Stimulated activated naive CD8-positive, alpha-beta T cell treated with anti-CD3 and anti-CD28 coated beads, Interleukin-15, Interleukin-2, amounts not matched to agents 100 U/mL and 50 U/mL, for 24 hours (primary cell): ENCODE data around the gene HOXD8.

Experiments used
- ATAC-seq: fragments of 150-1000 bp; cut with Tn5 transposase; one replicate; pipeline ENCODE4 v1.10.0; 2021
- DNase-seq: peaks from one replicate; pipeline ENCODE4 v3.0.0; 2021

HOXD8 gene

DNA sequence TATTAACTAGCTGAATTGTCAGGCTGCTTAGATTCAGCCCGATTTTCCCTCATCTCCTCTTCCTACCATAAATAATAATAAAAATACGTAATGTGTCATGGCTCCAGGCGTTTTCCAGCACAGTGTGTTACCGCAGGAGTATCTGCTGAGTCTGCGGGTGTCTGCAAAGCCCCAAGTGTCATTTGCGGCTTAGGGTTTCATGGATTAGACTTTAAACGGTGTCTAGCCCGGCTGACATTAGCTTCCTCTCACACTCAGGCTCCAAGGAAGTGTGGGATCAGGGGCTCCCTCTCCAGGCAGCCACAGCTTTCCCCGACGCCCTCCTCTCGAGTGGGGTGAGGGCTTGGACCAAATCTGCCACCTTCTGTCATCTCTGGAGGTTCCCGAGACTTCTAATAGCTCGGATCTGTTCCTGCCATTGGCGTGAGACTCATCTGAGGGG, 44.9 kb downstream of the HOXD8 start:
- no peak for ATAC-seq

DNA sequence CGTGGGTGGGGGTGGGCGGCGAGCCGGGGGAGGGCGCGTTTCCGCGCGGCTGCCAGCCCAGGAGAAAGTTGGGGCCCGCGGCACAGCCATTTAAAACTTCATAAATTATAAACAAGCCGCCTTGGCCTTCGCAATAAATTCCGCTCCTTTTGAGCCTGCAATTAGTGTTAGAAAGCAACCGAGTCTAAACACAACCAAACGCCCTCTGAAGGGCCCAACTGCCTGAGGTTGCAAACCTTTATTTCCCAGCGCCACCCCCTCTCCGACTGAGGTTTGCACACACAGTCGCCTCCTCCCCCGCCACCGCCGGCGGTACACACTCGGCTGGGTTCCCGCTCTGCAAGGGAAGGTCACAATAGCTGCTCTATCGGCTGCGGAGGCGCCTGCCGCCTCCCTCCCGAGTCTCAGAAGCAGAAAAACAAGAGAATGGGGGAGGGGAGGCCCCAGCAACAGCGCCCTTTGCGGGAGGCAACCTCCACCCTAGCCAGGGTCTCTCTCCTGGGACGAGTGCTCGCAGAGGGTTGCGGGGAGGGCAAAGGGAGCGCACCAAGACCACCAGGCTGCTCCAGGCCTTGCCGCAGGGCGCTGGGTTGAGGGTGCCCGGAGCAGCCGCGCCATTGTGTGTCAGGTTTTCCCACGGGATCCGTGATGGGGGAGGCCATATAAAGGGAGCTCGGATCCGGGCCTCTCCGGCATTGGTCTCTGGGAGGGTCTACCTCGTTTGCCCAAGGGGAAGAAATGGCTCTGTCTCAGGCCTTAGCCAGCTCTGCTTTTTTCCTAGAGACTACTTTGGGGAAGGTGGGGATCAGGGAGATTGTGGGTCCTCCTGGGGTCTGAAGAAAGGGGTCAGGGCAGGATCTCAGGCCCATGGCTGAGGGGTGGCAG, 45.6 kb downstream of the HOXD8 start:
- DNase-seq (no peak), ATAC-seq (no peak)

More for the DNA sequence above, 44.9 kb downstream of the HOXD8 start:
- DNase-seq = no peak

DNA sequence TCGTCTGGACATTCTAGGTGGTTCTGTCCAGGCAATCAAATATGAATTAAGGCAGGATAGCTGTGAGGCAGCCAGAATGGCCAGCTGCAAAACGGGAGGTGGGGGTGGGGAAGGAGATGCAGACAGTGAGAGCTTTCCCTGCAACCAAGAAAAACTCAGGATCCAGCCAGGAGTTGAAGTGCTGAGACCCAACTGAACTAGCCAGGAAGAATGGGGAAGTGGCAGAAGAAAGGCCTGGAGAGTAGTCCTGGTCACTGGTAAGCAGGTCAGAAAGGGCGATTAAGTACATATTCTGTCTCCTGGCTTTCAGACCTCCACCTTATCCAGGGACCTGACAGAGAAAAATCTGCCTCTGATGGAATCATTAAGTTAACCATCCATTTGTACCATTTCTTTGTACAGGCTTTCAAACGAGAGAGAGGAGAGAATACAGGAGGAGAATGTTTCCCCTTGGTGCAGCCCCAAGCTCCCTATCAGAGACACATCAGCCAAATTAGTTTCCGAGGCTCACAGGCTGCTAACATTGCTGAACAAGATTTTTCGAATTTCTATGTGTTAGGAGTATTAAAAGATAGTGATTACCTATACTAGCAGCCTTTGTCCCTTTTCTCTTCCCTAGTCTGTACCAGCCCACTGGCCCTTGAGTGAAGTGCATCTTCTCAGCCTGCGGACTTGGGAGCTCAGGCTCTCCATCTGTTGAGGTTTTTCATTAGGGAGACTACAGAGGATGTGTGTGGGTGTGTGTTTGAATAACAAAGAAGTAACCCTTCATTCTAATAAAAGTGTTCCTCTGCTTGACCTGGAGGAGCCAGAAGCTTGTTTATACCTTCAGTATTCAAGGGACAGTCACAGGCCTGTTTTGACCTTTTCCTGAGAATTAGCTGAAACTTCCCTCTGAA, 46.5 kb downstream of the HOXD8 start:
- ATAC-seq = no peak
- DNase-seq = no peak

DNA sequence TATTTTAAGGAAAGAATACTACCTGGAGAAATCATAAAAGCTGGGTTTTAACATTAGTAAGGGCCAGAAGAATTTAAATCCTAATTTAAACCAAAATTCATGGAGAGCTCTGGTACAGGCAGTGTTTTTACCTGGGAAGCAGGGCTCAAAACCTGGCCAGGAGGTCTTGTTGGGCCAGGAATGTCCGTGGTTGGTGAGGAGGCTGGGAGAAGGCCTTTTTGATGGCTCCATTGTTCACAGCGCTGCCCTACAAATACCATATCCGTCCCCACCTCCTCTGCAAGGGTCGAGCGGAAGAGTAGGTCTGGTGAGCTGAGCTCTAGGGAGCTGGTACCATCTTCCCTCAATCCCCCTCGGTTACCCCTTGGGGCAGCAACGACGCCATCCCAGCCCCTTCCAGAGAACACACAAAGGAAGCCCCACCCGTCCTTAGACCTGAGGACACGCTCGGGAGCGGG, 48.1 kb downstream of the HOXD8 start:
- ATAC-seq = no peak
- no peak for DNase-seq

DNA sequence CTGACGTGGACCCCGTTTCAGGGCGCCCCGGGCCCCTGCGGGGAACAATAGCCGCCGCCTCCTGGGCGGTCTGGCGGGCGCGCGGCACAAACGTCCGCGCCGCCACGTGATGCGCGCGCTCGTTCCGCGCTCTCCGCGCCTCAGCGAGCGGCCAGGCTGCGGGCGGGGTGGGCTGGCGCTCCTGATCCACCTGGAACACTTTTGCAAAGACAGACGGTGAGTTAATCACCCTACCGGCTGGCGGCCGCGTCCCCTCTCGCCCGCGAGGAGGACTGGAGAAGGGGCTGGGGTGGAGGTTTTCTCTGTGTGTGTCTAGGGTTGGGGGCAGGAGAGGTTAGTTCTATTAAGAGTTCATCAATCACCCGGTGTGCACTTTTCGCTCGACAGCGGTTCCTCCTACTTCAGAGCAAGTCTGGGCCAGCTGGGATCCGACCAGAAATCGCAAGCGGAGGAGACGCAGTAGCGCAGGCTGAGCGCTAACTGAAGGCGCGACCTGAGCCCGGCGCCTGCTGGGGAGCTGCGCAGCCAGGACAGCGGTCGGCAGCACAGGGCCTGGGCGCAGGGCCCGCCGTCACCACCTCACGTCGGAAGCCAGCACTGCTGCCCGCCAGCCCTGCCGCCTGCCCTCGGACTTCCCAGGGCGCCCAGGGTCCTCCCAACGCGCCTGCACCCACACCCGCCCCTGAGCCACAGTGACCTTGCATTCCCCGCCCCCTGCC, 48.7 kb downstream of the HOXD8 start:
- ATAC-seq = peak; percentile 15
- no peak for DNase-seq

DNA sequence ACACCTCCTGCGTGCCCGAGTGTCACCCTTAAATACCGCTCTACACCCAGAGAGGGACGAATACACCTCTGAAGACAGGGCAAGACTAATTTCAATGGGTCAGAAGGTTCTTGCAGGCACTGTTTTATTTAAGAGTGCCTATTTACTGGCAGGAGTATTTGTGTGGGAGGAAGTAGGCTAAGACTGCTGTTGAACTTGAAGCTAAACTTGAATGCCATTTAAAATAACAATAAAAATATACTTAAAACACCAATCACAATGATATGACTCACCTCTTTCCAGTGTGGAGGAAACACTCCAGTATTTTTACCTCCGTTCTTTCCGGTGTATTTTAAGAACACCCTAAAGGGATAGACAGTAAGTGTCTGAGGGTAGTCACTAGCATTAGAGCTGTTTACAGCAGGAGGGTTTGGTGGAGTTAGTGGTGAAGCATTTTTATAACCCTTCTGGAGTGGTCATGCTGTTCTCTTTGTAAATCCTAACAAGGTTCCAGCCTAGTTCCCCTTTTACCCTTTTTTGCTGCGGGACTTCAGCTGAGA, 49.3 kb downstream of the HOXD8 start:
- no peak for DNase-seq
- no peak for ATAC-seq

DNA sequence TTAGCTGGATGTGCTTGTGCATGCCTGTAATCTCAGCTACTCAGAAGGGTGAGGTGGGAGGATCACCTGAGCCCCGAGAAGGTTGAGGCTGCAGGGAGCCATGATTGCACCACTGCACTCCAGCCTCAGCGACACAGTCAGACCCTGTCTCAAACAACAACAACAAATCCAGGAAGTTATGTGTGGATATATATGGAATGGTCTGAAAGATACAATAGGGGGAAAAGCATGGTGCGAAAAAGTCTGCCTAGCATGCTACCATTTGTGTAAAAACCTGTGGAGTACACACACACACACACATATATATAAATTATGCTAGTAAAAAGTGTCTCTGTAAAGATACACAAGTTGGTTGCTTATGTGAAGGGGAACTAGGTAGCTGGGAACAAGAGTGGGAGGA, 52.0 kb downstream of the HOXD8 start:
- DNase-seq (no peak), ATAC-seq (no peak)
